Measurements from ENCODE around the gene SETD6. TPM values are rescaled to one million over a fixed set of nuclear protein-coding genes. Genes with fewer than 3 reads are reported as not detected.
"Not testable (repeated sequence)": the region's sequence is repeated elsewhere in the genome, so short reads cannot be mapped to it uniquely, and the experiment has no call there.

Gene SETD6
- total and polyA plus RNA-seq, 2 of the 13 experiments (the other 11 are each of a cell fraction or from before 2014, with no cell fraction given) = 24.0 to 25.7 TPM

DNA sequence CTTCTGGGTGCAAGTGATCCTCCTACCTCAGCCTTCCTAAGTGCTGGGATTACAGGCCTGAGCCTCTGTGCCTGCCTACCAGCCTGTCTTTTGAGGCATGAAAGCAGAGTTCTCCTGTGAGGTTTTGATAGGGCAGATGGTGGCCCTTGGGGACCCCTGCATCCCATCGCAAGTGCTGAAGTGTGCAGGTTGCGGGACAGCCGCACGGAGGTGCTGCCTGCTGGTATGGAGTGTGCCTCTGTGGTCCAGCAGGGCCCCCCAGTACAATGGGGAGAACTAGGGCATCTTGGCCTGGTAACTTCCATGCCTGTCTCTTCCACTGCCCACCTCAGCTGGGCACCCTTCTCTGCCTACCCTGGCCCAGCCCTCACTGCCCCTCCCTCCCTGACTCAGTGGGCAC is 25.3 kb upstream of the SETD6 start:
- POLR2A ChIA-PET = no interaction called here
- intact Hi-C loops (cut with micrococcal nuclease; ENCODE audit: unreplicated experiment) = no loop called here
- no peaks in the 10 kb centered on the region for H3K9me3 ChIP-seq (ENCODE audit: low read length)
- no peak overlapping the region for H3K4me3 ChIP-seq (replicated peaks in 1 of 3; ENCODE audit: insufficient read depth in 1 of 3, low read depth in 2 of 3, low read length in 3 of 3)
- in situ Hi-C loops (cut with HindIII; ENCODE audit: extremely low pct_ligation_motif_present, low pct_unique_long_range_greater_than_20kb) = no loop called here
- TF ChIP-seq ZNF720 (CRISPR knock-in tag; IDR thresholded peaks at IDR 0.05) = no peak
- TF ChIP-seq ZZZ3 (CRISPR knock-in tag; IDR thresholded peaks at IDR 0.05; ENCODE audit: borderline replicate concordance) = no peak
- ATAC-seq = no peak
- WGBS (ENCODE audit: low lambda C conversion rate) = 86% methylated on average over 4 of the region's 4 CpGs
- H3K4me1 ChIP-seq (ENCODE audit: insufficient read depth, low read length) = no peaks in the 10 kb centered on the region
- no peak overlapping the region for H3K4me2 ChIP-seq (ENCODE audit: low read depth, low read length)
- CTCF ChIA-PET (ENCODE audit: low intra/inter-chr PET ratio, low total read pairs) = interaction anchor here (1.1 kb wide), 1 partner anchor 153 kb away, joined by 5 read pairs; no protein-coding TSS in a partner anchor
- no peak overlapping the region for H3K27ac ChIP-seq (ENCODE audit: extremely low read length, insufficient read depth, low read length)
- no peaks in the 10 kb centered on the region for H3K36me3 ChIP-seq (replicated peaks in 1 of 2; ENCODE audit: control insufficient read depth in 1 of 2, insufficient read depth in 2 of 2, low read length in 2 of 2)
- no peak for DNase-seq (ENCODE audit: low spot score)
- no peak overlapping the region for H3K9ac ChIP-seq (ENCODE audit: insufficient read depth, low read depth, low read length)
- peaks cover 3% of the 10 kb centered on the region; the same call in 1 of the 2 replicates for H4K20me1 ChIP-seq (ENCODE audit: insufficient read depth, low read length)
- peaks cover 2 to 21% of the 10 kb centered on the region in 2 experiments; a peak in 3 of 5 replicates for H3K27me3 ChIP-seq (ENCODE audit: control insufficient read depth in 1 of 2, insufficient read depth in 2 of 2, low read length in 2 of 2)
- no peaks in the 10 kb centered on the region for H3K79me2 ChIP-seq (ENCODE audit: insufficient read depth, low read length)
- no peak for FAIRE-seq
- H2AFZ ChIP-seq (ENCODE audit: low read length) = no peak overlapping the region
- BruUV-seq (replicated peaks) = no TSS peak

DNA sequence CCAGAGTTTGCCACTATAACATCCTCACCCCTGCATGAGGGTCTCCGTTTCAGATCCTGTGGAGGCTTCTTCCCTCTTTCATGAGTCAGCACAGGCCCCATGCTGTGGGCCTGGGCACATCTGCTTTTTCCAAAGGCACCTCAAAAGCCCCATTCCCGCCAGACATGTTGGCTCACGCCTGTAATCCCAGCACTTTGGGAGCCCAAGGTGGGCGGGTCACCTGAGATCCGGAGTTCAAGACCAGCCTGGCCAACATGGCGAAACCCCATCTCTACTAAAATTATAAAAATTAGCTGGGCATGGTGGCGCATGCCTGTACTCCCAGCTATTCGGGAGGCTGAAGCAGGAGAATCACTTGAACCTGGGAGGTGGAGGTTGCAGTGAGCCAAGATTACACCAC is 24.8 kb upstream of the SETD6 start:
- CTCF ChIA-PET (ENCODE audit: low intra/inter-chr PET ratio, low total read pairs) = interaction anchor here (1.1 kb wide), 1 partner anchor 154 kb away, joined by 5 read pairs; no protein-coding TSS in a partner anchor
- BruUV-seq (replicated peaks); POLR2A ChIA-PET; H4K20me1 ChIP-seq (ENCODE audit: insufficient read depth, low read length); H3K4me3 ChIP-seq (replicated peaks in 1 of 3; ENCODE audit: insufficient read depth in 1 of 3, low read depth in 2 of 3, low read length in 3 of 3); DNase-seq (ENCODE audit: low spot score); in situ Hi-C loops (cut with HindIII; ENCODE audit: extremely low pct_ligation_motif_present, low pct_unique_long_range_greater_than_20kb); H3K79me2 ChIP-seq (ENCODE audit: insufficient read depth, low read length); H3K4me2 ChIP-seq (ENCODE audit: low read depth, low read length); FAIRE-seq; ATAC-seq; H3K4me1 ChIP-seq (ENCODE audit: insufficient read depth, low read length); H2AFZ ChIP-seq (ENCODE audit: low read length); H3K36me3 ChIP-seq (replicated peaks in 1 of 2; ENCODE audit: control insufficient read depth in 1 of 2, insufficient read depth in 2 of 2, low read length in 2 of 2); intact Hi-C loops (cut with micrococcal nuclease; ENCODE audit: unreplicated experiment); H3K9ac ChIP-seq (ENCODE audit: insufficient read depth, low read depth, low read length); H3K9me3 ChIP-seq (ENCODE audit: low read length); H3K27ac ChIP-seq (ENCODE audit: extremely low read length, insufficient read depth, low read length): not testable (repeated sequence)
- 42% methylated on average over 8 of the region's 8 CpGs for WGBS (ENCODE audit: low lambda C conversion rate)
- H3K27me3 ChIP-seq (ENCODE audit: control insufficient read depth in 1 of 2, insufficient read depth in 2 of 2, low read length in 2 of 2) = peaks cover under 1 to 18% of the 10 kb centered on the region in 2 experiments; a peak in 3 of 5 replicates

Data from HepG2 (cell line).